GM20431 (cell line): ENCODE data around the gene KIF16B.
"Not testable (repeated sequence)": the region's sequence is repeated elsewhere in the genome, so short reads cannot be mapped to it uniquely, and the experiment has no call there.

Experiments used
- in situ Hi-C: fragments of 300-500 bp; cut with MseI, MboI; formaldehyde crosslinking; loops from one replicate; pipeline ENCODE4 v1.15.0; 2020; ENCODE audit warnings: low sequenced_read_pairs; ENCODE audit not compliant: unreplicated experiment

The KIF16B gene

GRCh38 chr20:16573001-16573965, at the start of gene KIF16B:
Gene KIF16B (minus strand): TSS chr20:16573448. CDS start chr20:16573275, 173 bp downstream.
- in situ Hi-C loops = no loop called here

GRCh38 chr20:16622501-16622900, 49.3 kb upstream of the KIF16B start:
- in situ Hi-C loops = no loop called here

- in situ Hi-C loops = no loop called here
Measured at GRCh38 chr20:16621435-16622141, 48.3 kb upstream of the KIF16B start.

GRCh38 chr20:16620961-16621360, 47.7 kb upstream of the KIF16B start:
- in situ Hi-C loops = no loop called here

GRCh38 chr20:16619953-16620352, 46.7 kb upstream of the KIF16B start:
- in situ Hi-C loops = no loop called here

- in situ Hi-C loops = no loop called here
Measured at GRCh38 chr20:16617056-16617455, 43.8 kb upstream of the KIF16B start.

GRCh38 chr20:16616317-16616716, 43.1 kb upstream of the KIF16B start:
- in situ Hi-C loops = no loop called here

GRCh38 chr20:16615199-16615598, 42.0 kb upstream of the KIF16B start:
- in situ Hi-C loops = no loop called here

GRCh38 chr20:16613954-16614353, 40.7 kb upstream of the KIF16B start:
- in situ Hi-C loops = no loop called here

GRCh38 chr20:16612706-16613105, 39.5 kb upstream of the KIF16B start:
- in situ Hi-C loops = no loop called here

GRCh38 chr20:16611817-16612216, 38.6 kb upstream of the KIF16B start:
- in situ Hi-C loops = no loop called here

GRCh38 chr20:16609066-16609465, 35.8 kb upstream of the KIF16B start:
- in situ Hi-C loops = no loop called here

- in situ Hi-C loops = no loop called here
Measured at GRCh38 chr20:16608277-16608650, 35.0 kb upstream of the KIF16B start.

GRCh38 chr20:16607364-16608276, 34.4 kb upstream of the KIF16B start:
- in situ Hi-C loops = no loop called here

GRCh38 chr20:16606468-16607070, 33.3 kb upstream of the KIF16B start:
- in situ Hi-C loops = no loop called here

GRCh38 chr20:16601047-16601446, 27.8 kb upstream of the KIF16B start:
- in situ Hi-C loops = no loop called here

GRCh38 chr20:16599257-16599656, 26.0 kb upstream of the KIF16B start:
- in situ Hi-C loops = no loop called here

- in situ Hi-C loops = no loop called here
Measured at GRCh38 chr20:16596991-16597390, 23.7 kb upstream of the KIF16B start.

GRCh38 chr20:16596404-16596803, 23.2 kb upstream of the KIF16B start:
- in situ Hi-C loops = not testable (repeated sequence)

GRCh38 chr20:16595376-16595775, 22.1 kb upstream of the KIF16B start:
- in situ Hi-C loops = no loop called here
